OCI-LY1 (cell line): ENCODE results near the gene CBLIF.

ENCODE experiments used
- H2AFZ ChIP-seq: fragments of 200-600 bp; sonication (generic), shearing (Covaris generic); 2 replicates; pipeline ENCODE4 v1.6.0; 2014; ENCODE audit warnings: antibody characterized with exemption, mild to moderate bottlenecking, low read length
- H3F3A ChIP-seq: fragments of 200-600 bp; sonication (generic), shearing (Covaris generic); 2 replicates; pipeline ENCODE4 v1.6.0; 2014; ENCODE audit warnings: mild to moderate bottlenecking, antibody characterized with exemption, low read length, moderate library complexity; ENCODE audit not compliant: insufficient read depth
- H3K27ac ChIP-seq: fragments of 200-600 bp; sonication (generic); 2 replicates; pipeline ENCODE4 v1.5.1; 2014; ENCODE audit warnings: low read length, mixed run types, mild to moderate bottlenecking, low read depth; ENCODE audit not compliant: poor library complexity, severe bottlenecking
- H3K27me3 ChIP-seq: fragments of 200-600 bp; sonication (generic); 2 replicates; pipeline ENCODE4 v1.6.0; 2014; ENCODE audit warnings: antibody characterized with exemption, mild to moderate bottlenecking, low read length, moderate library complexity; ENCODE audit not compliant: insufficient read depth
- H3K36me3 ChIP-seq: fragments of 200-600 bp; sonication (generic); 2 replicates; pipeline ENCODE4 v1.6.1; 2014; ENCODE audit warnings: mild to moderate bottlenecking, antibody characterized with exemption, low read length, moderate library complexity, mixed read lengths; ENCODE audit not compliant: insufficient read depth
- H3K4me1 ChIP-seq: fragments of 200-600 bp; sonication (generic); 2 replicates; pipeline ENCODE4 v1.5.1; 2014; ENCODE audit warnings: mild to moderate bottlenecking, low read length, moderate library complexity; ENCODE audit not compliant: insufficient read depth, severe bottlenecking
- H3K4me2 ChIP-seq: fragments of 200-600 bp; sonication (generic), shearing (Covaris generic); 2 replicates; pipeline ENCODE4 v1.6.1; 2014; ENCODE audit warnings: low read length
- H3K4me3 ChIP-seq: fragments of 200-600 bp; sonication (generic); 2 replicates; pipeline ENCODE4 v1.5.1; 2014; ENCODE audit warnings: low read length, low read depth, mild to moderate bottlenecking, mixed read lengths; ENCODE audit not compliant: poor library complexity, severe bottlenecking
- H3K79me2 ChIP-seq: fragments of 200-600 bp; shearing (Covaris generic); 2 replicates; pipeline ENCODE4 v1.6.1; 2016; ENCODE audit warnings: mixed run types, low read length, mixed read lengths; ENCODE audit not compliant: insufficient read depth
- H3K9ac ChIP-seq: fragments of 200-600 bp; sonication (generic), shearing (Covaris generic); 2 replicates; pipeline ENCODE4 v1.6.1; 2014; ENCODE audit warnings: mild to moderate bottlenecking, low read length, mixed read lengths
- H3K9me2 ChIP-seq: fragments of 200-600 bp; sonication (generic), shearing (Covaris generic); 2 replicates; pipeline ENCODE4 v1.6.1; 2014; ENCODE audit warnings: low read depth, mild to moderate bottlenecking, low read length, mixed read lengths
- H3K9me3 ChIP-seq: fragments of 200-600 bp; shearing (Covaris generic); 2 replicates; pipeline ENCODE4 v1.6.1; 2014; ENCODE audit warnings: low read length, mixed read lengths
- H4K20me1 ChIP-seq: fragments of 200-600 bp; sonication (generic), shearing (Covaris generic); 2 replicates; pipeline ENCODE4 v1.6.0; 2016; ENCODE audit warnings: mild to moderate bottlenecking, low read length; ENCODE audit not compliant: insufficient read depth
- EZH2 ChIP-seq: fragments of 200-600 bp; sonication (generic), shearing (Covaris generic); IDR thresholded peaks from 2 replicates; pipeline ENCODE4 v1.8.0; 2017; ENCODE audit warnings: borderline replicate concordance, mixed run types, mild to moderate bottlenecking, antibody characterized with exemption, low read length, moderate library complexity, mixed read lengths
- TF ChIP-seq, protein P1 (sequence below): fragments of 200-600 bp; sonication (generic), shearing (Covaris generic); IDR thresholded peaks from 2 replicates; pipeline ENCODE4 v1.5.1; 2017; ENCODE audit warnings: mild to moderate bottlenecking, antibody characterized with exemption, low read length, moderate library complexity, mixed read lengths

The CBLIF gene

DNA sequence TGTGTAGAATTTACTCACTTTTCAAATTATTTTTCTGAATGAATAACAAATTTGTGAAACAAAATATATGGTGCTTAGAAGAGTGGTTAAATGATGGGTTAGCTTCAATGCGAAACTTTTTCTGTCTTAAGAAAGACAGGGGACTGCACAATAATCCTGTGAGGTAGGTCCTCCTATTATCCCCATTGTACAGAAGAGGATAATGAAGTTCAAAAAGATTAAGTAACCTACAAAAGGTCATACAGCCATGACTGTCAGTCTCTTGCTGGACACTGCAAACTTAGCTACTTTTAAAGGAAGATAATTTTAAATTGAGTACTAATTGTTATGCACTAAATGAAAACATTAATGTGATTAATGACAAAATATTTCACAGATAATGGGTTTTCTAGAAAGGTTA lies 38.3 kb upstream of the CBLIF start:
- H2AFZ ChIP-seq: no peak overlapping the region
- H3K27ac ChIP-seq: no peak overlapping the region
- H3K79me2 ChIP-seq: no peaks in the 10 kb centered on the region
- no peaks in the 10 kb centered on the region for H4K20me1 ChIP-seq
- H3K9me2 ChIP-seq: no peaks in the 10 kb centered on the region
- no peaks in the 10 kb centered on the region for H3K36me3 ChIP-seq
- H3F3A ChIP-seq: no peaks in the 10 kb centered on the region
- no peaks in the 10 kb centered on the region for H3K9me3 ChIP-seq
- TF ChIP-seq, protein P1, sequence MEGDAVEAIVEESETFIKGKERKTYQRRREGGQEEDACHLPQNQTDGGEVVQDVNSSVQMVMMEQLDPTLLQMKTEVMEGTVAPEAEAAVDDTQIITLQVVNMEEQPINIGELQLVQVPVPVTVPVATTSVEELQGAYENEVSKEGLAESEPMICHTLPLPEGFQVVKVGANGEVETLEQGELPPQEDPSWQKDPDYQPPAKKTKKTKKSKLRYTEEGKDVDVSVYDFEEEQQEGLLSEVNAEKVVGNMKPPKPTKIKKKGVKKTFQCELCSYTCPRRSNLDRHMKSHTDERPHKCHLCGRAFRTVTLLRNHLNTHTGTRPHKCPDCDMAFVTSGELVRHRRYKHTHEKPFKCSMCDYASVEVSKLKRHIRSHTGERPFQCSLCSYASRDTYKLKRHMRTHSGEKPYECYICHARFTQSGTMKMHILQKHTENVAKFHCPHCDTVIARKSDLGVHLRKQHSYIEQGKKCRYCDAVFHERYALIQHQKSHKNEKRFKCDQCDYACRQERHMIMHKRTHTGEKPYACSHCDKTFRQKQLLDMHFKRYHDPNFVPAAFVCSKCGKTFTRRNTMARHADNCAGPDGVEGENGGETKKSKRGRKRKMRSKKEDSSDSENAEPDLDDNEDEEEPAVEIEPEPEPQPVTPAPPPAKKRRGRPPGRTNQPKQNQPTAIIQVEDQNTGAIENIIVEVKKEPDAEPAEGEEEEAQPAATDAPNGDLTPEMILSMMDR: no peak
- no peak for TF ChIP-seq EZH2
- H3K27me3 ChIP-seq: no peaks in the 10 kb centered on the region
- no peak overlapping the region for H3K4me2 ChIP-seq
- H3K9ac ChIP-seq: no peak overlapping the region
- H3K4me1 ChIP-seq: no peaks in the 10 kb centered on the region
- H3K4me3 ChIP-seq: no peak overlapping the region

- Histone ChIP-seq H4K20me1 (no peaks in the 10 kb centered on the region), H3K4me3 (no peak overlapping the region), H3K27me3 (no peaks in the 10 kb centered on the region), H3K79me2 (no peaks in the 10 kb centered on the region), H3K9ac (no peak overlapping the region), H3K27ac (no peak overlapping the region), H3K9me2 (no peaks in the 10 kb centered on the region), H3K9me3 (no peaks in the 10 kb centered on the region), H3K36me3 (no peaks in the 10 kb centered on the region), H3K4me2 (no peak overlapping the region), H3F3A (no peaks in the 10 kb centered on the region), H3K4me1 (no peaks in the 10 kb centered on the region), H2AFZ (no peak overlapping the region)
- no peak for TF ChIP-seq EZH2
- TF ChIP-seq, protein P1: no peak
Observed at GRCh38 chr11:59879567-59879966, 34.3 kb upstream of the CBLIF start.

DNA sequence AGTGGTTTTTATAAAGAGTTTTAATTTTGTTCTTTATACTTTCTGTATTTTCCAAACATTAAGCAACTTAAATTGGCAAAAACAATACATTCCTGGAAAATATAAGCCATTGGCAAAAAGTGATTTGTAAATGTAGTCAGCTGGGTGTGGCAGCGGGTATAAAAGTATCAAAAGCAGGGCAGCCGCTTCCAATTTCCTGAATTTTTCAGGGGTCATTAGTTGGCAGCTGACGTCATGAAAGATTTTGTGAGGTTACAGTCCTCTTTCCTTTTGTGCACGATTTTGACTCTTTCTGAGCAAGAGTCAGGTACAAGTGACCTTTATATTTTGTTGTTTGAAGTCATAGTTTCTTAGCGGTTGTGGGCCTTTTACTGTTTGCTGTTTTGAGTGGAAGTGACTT lies 33.3 kb upstream of the CBLIF start, which contains the start of gene OOSP3:
Gene OOSP3 (plus strand): TSS at position 208 of the 400 bp plus-strand sequence. CDS start 27 bp downstream, at position 235.
- Histone ChIP-seq H3K9ac (no peak within 1 kb of the TSS), H3K4me2 (no peak within 1 kb of the TSS), H2AFZ (no peak within 1 kb of the TSS), H3K4me1 (no peaks in the 10 kb centered on the region), H3K27me3 (no peaks in the 10 kb centered on the region), H3K9me3 (no peaks in the 10 kb centered on the region), H3K36me3 (no peaks in the 10 kb centered on the region), H4K20me1 (no peaks in the 10 kb centered on the region), H3K4me3 (no peak within 1 kb of the TSS), H3K79me2 (no peaks in the 10 kb centered on the region), H3K27ac (no peak within 1 kb of the TSS), H3F3A (no peaks in the 10 kb centered on the region), H3K9me2 (no peaks in the 10 kb centered on the region)
- no peak for TF ChIP-seq EZH2
- TF ChIP-seq, protein P1: no peak
